NCI-H460 (cell line): ENCODE measurements around the gene FCRL4. TPM values are rescaled to one million over a fixed set of nuclear protein-coding genes. Genes with fewer than 3 reads are reported as not detected.

ENCODE experiments used
- DNase-seq: peaks from one replicate; pipeline ENCODE4 v3.0.0-alpha.2; 2016; ENCODE audit warnings: low read depth; ENCODE audit errors: extremely low read depth
- polyA plus RNA-seq: library from polyadenylated mRNA; depleted of rRNA; stranded (reverse); fragments of >200 nt; gene quantifications from 2 replicates; pipeline ENCODE4 v1.2.3, GENCODE V29; 2014; cell fraction: nucleus; rRNA removed
- total RNA-seq: library from RNA; depleted of rRNA; stranded (reverse); fragments of >200 nt; shearing (Covaris generic); gene quantifications from 2 replicates; pipeline ENCODE4 v1.2.3, GENCODE V29; 2014; rRNA removed

Gene FCRL4
- total RNA-seq: not detected in 2 replicates
- polyA plus RNA-seq: not detected in 2 replicates

- DNase-seq: no peak
These were observed at the start of gene FCRL4 for GRCh38 chr1:157597959-157598667. TSS of gene FCRL4 (minus strand) at chr1:157598085. CDS start at chr1:157597944, 141 bp downstream.

GRCh38 chr1:157646144-157646543 is 48.3 kb upstream of the FCRL4 start:
- no peak for DNase-seq

- no peak for DNase-seq
These were observed 43.3 kb upstream of the FCRL4 start for GRCh38 chr1:157641177-157641576.

- no peak for DNase-seq
These were observed 41.9 kb upstream of the FCRL4 start for GRCh38 chr1:157639800-157640199.

GRCh38 chr1:157628773-157629172 is 30.9 kb upstream of the FCRL4 start:
- no peak for DNase-seq

GRCh38 chr1:157626099-157626498 is 28.2 kb upstream of the FCRL4 start:
- no peak for DNase-seq

- DNase-seq: no peak
These were observed 26.6 kb upstream of the FCRL4 start for GRCh38 chr1:157624471-157624870.

- no peak for DNase-seq
These were observed 24.6 kb upstream of the FCRL4 start for GRCh38 chr1:157622471-157622870.

GRCh38 chr1:157618190-157618589 is 20.3 kb upstream of the FCRL4 start:
- DNase-seq: no peak

GRCh38 chr1:157600236-157600635 is 2.4 kb upstream of the FCRL4 start:
- no peak for DNase-seq

GRCh38 chr1:157596384-157596783 is 1.5 kb downstream of the FCRL4 start:
- DNase-seq: no peak

- no peak for DNase-seq
These were observed 2.5 kb downstream of the FCRL4 start for GRCh38 chr1:157595356-157595755.

GRCh38 chr1:157585984-157586383 is 11.9 kb downstream of the FCRL4 start:
- no peak for DNase-seq

GRCh38 chr1:157584503-157584902 is 13.4 kb downstream of the FCRL4 start:
- no peak for DNase-seq

- DNase-seq: no peak
These were observed 17.1 kb downstream of the FCRL4 start for GRCh38 chr1:157580828-157581210.

GRCh38 chr1:157580179-157580827 is 17.6 kb downstream of the FCRL4 start:
- peak; percentile 70 for DNase-seq

GRCh38 chr1:157577420-157577819 is 20.5 kb downstream of the FCRL4 start:
- DNase-seq: no peak

- no peak for DNase-seq
These were observed 22.1 kb downstream of the FCRL4 start for GRCh38 chr1:157575744-157576143.

GRCh38 chr1:157574836-157575235 is 23.0 kb downstream of the FCRL4 start:
- no peak for DNase-seq

GRCh38 chr1:157566484-157567300 is 31.2 kb downstream of the FCRL4 start:
- DNase-seq: no peak

- DNase-seq: no peak
These were observed 35.4 kb downstream of the FCRL4 start for GRCh38 chr1:157562515-157562914.
